Colonic mucosa (tissue), 4 donors: ENCODE measurements around the gene STON2. TPM values are rescaled to one million over a fixed set of nuclear protein-coding genes. Genes with fewer than 3 reads are reported as not detected.

ENCODE experiments used
- DNase-seq: peaks from one replicate; pipeline ENCODE4 v3.0.0-alpha.2; 2020
- H3K27ac ChIP-seq: fragments of 200-600 bp; one replicate; pipeline ENCODE4 v1.8.0; 2021
- H3K27me3 ChIP-seq: fragments of 200-600 bp; one replicate; pipeline ENCODE4 v1.8.0; 2021
- H3K36me3 ChIP-seq: fragments of 200-600 bp; one replicate; pipeline ENCODE4 v1.8.0; 2021
- H3K4me1 ChIP-seq: fragments of 200-600 bp; one replicate; pipeline ENCODE4 v1.8.0; 2021; ENCODE audit warnings: mild to moderate bottlenecking
- H3K4me3 ChIP-seq: fragments of 200-600 bp; one replicate; pipeline ENCODE4 v1.8.0; 2021
- H3K9ac ChIP-seq, 2 donors: one replicate each; pipeline ENCODE4 v1.7.0; 2013; ENCODE audit warnings: control low read depth in 2 of 2, low read depth in 2 of 2, low read length in 2 of 2
- H3K9me3 ChIP-seq: fragments of 200-600 bp; one replicate; pipeline ENCODE4 v1.8.0; 2021
- intact Hi-C: fragments of 100-400 bp; cut with DNase I; formaldehyde crosslinking; loops from one replicate; pipeline ENCODE4 v1.14.1; 2022
- total RNA-seq, 2 donors: library from RNA; stranded (reverse); fragmentation: NEBNext Ultra II Directional in 1 of 2; extraction: Animal tissue kit (Norgen Biotek cat#: 25700) in 1 of 2; gene quantifications; one replicate each; pipeline ENCODE4 v1.2.1, GENCODE V29; 2021
- TF ChIP-seq, protein P1 (sequence below): fragments of 200-600 bp; IDR thresholded peaks from one replicate; pipeline ENCODE4 v1.8.0; 2022; ENCODE audit warnings: antibody characterized with exemption, mild to moderate bottlenecking
- donor health status: healthy.
- donor health status: DM: no; HTN: no; CAD: no.
- donor health status: DM: no; HTN: no; CAD: no.

STON2 gene
- total RNA-seq, 2 donors from 2014 or later, result 12.7 to 15.1 TPM

DNA sequence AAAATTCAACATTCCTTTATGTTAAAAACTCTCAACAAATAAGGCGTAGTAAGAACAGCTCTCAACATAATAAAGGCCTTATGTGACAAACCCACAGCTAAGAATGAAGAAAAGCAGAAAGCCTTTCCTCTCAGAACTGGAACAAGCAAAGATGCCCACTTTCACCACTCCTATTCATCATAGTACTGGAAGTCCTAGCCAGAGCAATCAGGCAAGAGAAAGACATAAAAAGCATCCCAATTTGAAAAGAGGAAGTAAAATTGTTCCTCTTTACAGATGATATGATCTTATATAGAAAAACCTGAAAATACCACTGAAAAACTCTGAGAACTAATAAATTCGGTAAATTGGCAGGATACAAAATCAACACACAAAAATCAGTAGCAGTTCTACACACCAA is 52.1 kb downstream of the STON2 start:
- no peaks in the 10 kb centered on the region for H3K36me3 ChIP-seq
- H3K27me3 ChIP-seq, result no peaks in the 10 kb centered on the region
- H3K4me1 ChIP-seq, result no peaks in the 10 kb centered on the region
- no peaks in the 10 kb centered on the region for H3K9me3 ChIP-seq
- intact Hi-C loops, result no loop called here
- no peak for DNase-seq
- no peak overlapping the region for H3K9ac ChIP-seq
- no peak overlapping the region for H3K4me3 ChIP-seq
- no peak overlapping the region for H3K27ac ChIP-seq
- TF ChIP-seq, protein P1, sequence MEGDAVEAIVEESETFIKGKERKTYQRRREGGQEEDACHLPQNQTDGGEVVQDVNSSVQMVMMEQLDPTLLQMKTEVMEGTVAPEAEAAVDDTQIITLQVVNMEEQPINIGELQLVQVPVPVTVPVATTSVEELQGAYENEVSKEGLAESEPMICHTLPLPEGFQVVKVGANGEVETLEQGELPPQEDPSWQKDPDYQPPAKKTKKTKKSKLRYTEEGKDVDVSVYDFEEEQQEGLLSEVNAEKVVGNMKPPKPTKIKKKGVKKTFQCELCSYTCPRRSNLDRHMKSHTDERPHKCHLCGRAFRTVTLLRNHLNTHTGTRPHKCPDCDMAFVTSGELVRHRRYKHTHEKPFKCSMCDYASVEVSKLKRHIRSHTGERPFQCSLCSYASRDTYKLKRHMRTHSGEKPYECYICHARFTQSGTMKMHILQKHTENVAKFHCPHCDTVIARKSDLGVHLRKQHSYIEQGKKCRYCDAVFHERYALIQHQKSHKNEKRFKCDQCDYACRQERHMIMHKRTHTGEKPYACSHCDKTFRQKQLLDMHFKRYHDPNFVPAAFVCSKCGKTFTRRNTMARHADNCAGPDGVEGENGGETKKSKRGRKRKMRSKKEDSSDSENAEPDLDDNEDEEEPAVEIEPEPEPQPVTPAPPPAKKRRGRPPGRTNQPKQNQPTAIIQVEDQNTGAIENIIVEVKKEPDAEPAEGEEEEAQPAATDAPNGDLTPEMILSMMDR, result no peak

DNA sequence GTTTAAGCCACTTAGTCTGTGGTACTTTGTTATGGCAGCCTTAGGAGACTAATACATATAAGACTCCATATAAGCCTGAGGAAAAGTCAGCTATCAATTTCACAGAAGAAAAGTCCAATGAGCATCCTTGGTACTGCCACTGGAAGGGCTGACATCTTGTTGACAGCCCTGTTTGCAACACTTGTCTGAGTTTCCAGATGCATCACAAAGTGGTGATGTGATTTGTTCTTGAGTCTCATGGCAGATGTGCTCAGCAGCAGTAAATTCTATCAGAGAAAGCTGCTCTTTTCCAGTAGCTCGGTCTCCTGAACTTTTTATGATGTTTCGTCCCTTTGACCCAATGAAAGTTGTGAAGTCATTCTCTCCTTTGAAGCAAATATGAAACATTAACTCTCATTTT is 54.3 kb downstream of the STON2 start:
- no peak overlapping the region for H3K27ac ChIP-seq
- H3K4me3 ChIP-seq, result no peak overlapping the region
- no peak overlapping the region for H3K9ac ChIP-seq
- intact Hi-C loops, result no loop called here
- no peak for DNase-seq
- H3K4me1 ChIP-seq, result no peaks in the 10 kb centered on the region
- no peaks in the 10 kb centered on the region for H3K27me3 ChIP-seq
- H3K9me3 ChIP-seq, result no peaks in the 10 kb centered on the region
- TF ChIP-seq, protein P1, result no peak
- H3K36me3 ChIP-seq, result no peaks in the 10 kb centered on the region

DNA sequence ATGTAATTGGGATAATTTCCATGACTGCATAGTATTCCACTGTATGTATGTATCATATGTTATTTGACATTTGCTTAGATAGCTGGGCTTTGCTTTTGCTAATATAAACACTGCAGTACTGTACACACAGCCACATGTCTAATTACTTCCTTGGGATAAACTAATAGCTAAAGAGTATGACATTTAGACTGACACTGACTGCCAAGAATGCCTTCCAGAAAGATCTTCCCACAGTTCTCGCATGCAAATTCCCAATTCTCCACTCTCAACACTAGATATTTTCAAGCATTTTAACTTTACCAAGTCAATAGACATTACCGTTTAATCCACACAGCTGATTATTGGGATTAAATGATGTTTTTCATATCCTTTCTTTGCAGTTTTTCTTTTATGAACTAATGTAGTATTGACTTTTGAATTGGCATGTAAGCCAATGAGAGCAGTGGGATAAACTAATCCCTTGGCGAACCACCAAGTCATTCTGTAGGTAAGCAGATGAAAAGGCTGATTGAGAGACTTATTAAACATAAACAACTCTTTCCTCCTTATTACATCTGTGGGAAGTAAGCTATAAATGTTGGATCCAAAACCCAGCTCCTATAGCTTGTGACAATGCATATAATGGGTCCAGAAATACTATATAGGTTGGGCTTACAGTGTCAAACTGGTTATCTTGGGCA is 55.5 kb downstream of the STON2 start:
- Histone ChIP-seq H3K27me3 (no peaks in the 10 kb centered on the region), H3K27ac (no peak overlapping the region), H3K9ac (no peak overlapping the region), H3K4me3 (no peak overlapping the region), H3K9me3 (no peaks in the 10 kb centered on the region), H3K36me3 (no peaks in the 10 kb centered on the region), H3K4me1 (no peaks in the 10 kb centered on the region)
- intact Hi-C loops, result no loop called here
- TF ChIP-seq, protein P1, result no peak
- DNase-seq, result no peak

DNA sequence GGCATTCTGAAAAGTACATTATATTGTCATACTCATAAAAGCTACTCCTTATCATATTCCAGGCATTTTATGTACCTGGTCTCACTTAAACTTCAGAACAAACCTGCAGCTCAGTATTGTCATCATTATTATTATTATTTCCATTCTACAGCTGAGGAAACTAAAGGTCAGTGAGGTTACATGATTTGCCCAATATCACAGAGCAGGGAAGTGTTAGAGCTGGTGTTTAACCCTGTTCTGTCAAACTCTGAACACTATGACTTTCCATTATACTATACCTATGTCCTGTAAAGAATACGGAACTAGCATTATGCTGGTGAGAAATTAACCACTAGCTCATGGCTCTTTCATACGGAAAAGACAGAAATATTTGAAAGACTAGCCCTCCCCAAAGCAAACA is 56.4 kb downstream of the STON2 start:
- H3K27me3 ChIP-seq, result no peaks in the 10 kb centered on the region
- intact Hi-C loops, result no loop called here

DNA sequence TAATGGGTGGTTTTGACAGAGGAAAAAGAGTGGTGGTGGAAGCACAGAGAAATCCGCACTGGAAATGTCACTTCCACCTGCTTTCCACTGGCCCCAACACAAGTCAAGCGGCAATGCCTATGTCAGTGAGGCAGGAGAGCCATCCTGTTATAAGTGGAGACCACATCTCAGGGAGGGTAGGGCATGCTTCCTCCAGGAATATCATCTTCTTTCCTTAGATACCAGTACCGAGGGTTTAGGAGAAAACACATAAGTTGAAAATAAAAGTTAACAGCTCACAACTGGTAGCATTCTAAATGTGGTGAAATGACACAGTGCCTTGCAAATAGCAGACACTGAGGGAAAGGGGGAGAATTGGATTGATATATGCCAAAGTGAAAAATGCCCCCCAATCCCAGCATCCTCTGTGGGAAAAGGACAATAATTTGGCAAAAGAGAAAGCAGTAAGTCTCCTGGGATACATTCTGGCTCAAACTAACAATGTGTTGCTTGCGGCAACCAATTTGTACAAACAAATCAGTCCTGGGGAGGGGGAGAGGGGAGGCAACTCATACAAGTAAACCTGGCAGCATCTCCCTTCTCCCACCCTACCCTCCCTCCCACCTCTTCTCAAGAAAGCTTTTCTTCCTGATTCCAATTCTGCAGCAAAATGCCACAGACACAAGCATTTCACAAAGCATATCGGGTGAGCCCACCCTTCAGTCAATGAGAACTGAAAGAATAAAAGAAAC is 57.1 kb downstream of the STON2 start:
- no peak overlapping the region for H3K27ac ChIP-seq
- H3K9ac ChIP-seq, result no peak overlapping the region
- TF ChIP-seq, protein P1, result no peak
- H3K4me3 ChIP-seq, result no peak overlapping the region
- DNase-seq, result no peak
- H3K36me3 ChIP-seq, result no peaks in the 10 kb centered on the region
- no peaks in the 10 kb centered on the region for H3K27me3 ChIP-seq
- H3K9me3 ChIP-seq, result no peaks in the 10 kb centered on the region
- no peaks in the 10 kb centered on the region for H3K4me1 ChIP-seq
- intact Hi-C loops, result no loop called here

More for the DNA sequence above, 56.4 kb downstream of the STON2 start:
- Histone ChIP-seq H3K36me3 (no peaks in the 10 kb centered on the region), H3K27ac (no peak overlapping the region), H3K9me3 (no peaks in the 10 kb centered on the region), H3K9ac (no peak overlapping the region), H3K4me1 (no peaks in the 10 kb centered on the region), H3K4me3 (no peak overlapping the region)
- TF ChIP-seq, protein P1, result no peak
- no peak for DNase-seq
